Measurements from ENCODE around the gene ADCY2.

ADCY2 gene

DNA sequence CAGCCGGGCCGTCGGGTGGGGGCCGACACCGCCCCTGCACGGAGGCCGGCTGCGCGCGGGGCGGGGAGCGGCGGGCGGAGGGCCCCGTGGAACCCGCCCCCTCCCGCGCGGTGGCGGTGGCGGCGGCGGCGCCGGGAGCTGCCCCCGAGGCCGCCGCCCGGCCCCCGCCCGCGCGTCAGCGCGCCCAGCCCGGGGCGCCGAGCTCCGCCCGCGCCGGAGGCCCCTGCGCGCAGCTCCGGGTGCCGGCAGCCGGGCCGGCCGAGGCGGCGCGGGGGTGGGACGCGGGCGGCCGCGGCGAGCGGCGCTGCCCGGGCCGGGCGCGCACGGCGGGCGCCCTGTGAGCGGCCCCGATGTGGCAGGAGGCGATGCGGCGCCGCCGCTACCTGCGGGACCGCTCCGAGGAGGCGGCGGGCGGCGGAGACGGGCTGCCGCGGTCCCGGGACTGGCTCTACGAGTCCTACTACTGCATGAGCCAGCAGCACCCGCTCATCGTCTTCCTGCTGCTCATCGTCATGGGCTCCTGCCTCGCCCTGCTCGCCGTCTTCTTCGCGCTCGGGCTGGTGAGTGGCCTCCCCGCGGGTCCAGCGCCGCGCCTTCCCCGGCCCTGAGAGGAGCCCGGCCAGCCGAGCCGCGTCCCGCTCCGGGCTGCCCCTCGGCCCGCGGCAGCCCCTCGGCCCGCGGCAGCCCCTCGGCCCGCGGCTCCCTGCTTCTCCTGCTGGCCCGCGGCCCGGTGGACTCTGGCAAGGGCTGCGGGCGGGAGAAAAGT, at the start of gene ADCY2:
TSS of gene ADCY2 (plus strand) at position 192 of the 766 bp plus-strand sequence. CDS start at position 351, 159 bp downstream.
- no peak for DNase-seq

GRCh38 chr5:7347377-7347776, 48.6 kb upstream of the ADCY2 start:
- DNase-seq = no peak

- no peak for DNase-seq
Observed at GRCh38 chr5:7348168-7348854, 47.6 kb upstream of the ADCY2 start.

GRCh38 chr5:7361593-7361992, 34.3 kb upstream of the ADCY2 start:
- DNase-seq = no peak

DNA sequence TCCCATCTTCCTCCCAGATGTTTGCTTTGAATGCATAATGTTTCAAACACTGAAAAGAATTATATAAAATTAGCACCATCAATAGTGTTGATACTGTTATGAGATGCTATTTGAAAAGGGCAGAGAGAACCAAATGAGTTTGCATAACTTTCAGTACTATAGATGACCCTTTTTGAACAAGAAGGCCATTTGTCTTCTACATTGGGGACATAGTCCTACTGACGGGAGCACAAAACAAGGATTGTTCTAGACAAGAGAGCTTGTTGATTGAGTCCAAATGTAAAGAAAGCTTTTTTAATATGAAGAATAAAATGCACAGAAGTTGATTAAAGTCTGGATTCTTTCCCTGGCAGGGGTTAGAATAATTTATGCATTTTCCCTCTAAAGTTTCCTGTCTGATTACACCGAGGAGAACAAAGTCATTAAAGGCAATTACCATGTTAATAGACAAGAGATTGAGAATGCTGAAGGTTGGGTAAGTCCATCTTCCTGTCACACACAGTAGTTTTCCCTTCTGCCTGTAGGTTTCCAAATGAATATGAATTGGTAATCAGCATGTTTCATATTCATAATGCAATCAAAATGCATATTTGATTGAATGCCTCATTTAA, 32.8 kb upstream of the ADCY2 start:
- no peak for DNase-seq

DNA sequence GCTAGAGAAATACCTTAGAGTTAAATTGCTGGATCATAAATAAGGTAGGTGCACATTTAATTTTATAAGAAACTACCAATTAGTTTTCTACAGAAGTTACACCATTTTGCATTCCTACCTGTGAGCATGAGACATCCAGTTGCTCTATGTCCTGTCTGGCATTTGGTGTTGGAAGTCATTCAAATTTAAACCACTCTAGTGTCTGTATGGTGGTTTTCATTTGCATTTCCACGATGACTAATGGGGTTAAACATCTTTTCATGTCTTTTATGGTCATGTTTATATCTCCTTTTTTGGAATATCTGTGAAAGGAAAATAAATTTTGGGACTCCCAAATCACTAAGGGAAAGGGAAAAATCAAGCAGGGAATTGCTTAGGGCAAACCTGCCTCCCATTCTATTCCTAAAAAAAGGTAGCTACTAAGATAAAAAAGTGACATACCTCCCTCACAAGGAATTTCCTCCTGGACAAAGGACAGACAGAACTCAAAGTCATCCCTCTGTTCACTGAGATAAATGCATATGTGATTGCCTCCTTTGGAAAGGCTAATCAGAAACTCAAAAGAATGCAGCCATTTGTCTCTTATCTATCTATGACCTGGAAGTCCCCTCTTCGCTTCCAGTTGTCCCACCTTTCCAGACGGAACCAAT, 31.6 kb upstream of the ADCY2 start:
- DNase-seq = no peak

DNA sequence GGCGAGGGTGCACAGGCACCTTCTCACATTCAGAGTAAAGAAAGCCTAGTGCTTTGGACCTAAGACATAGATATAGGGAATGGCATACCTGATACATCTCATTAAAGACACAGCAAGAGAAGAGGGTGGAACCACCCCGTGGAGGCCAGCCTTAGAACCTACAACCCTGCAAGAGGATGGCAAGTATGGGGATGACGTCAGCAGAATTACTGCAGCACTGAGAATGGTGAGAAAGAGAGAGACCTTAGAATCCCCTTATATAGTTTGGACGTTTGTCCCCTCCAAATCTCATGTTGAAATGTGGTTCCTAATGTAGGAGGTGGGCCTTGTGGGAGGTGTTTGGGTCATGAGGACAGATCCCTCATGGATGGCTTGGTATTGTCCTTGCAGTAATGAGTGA, 28.2 kb upstream of the ADCY2 start:
- DNase-seq = no peak

- no peak for DNase-seq
Observed at GRCh38 chr5:7372399-7372798, 23.5 kb upstream of the ADCY2 start.

DNA sequence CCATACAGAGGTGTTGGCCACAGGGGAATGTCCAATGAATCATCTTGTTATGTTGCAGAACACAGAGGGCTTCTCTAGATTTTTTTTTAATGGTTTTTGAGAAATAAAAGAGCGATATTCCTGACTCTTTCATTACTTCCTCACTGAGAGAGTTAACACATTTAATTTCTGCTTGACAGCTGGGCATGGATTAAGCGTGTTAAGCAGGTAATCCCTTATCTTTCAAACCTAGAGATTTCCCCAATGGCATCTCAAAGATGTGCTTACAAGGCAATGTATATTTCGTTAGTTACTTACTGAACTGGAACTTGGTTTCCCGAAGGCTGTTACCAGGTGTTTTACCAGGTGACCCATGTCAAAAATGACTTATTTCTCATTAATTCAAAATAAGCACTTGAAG, 21.8 kb upstream of the ADCY2 start:
- DNase-seq = no peak

DNA sequence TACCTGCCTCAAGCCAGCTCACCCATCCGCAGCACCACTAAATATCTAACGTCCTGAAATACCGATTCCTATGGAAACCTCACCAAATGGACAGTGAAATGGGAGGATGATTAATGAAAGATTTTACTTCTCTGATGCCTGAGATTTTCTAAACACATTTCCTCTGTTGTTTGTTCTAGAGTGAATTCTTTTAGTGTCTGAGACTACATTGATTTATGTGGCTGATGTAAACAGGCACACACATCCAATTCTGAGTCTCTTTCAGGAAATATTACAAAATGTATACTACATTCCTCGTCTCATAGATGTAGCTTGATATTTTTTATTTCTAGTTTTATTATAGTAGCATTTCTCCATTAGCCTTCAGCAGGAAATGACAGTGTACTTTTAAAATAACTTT, 20.5 kb upstream of the ADCY2 start:
- DNase-seq = no peak

DNA sequence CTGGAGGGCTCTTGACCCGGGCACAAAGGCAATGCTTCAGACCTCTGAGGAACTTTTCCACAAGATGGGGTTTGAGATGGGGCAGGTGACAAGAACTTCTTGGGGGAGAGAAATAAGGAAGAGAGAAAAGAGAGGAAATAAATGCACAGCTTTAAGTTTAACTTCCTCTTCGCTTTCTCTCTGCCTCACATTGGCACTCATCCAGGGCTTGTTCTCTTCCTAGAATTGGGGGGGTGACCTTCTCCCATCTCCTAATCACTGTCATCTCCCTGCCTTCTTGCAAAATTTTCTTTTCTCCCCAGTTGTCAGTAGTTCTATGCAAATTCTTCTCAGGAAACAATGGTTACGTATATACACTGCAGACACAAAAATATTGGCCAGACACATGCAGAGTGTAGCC, 19.1 kb upstream of the ADCY2 start:
- DNase-seq = no peak

- DNase-seq = no peak
Observed at GRCh38 chr5:7377761-7378160, 18.2 kb upstream of the ADCY2 start.

- no peak for DNase-seq
Observed at GRCh38 chr5:7382588-7382987, 13.3 kb upstream of the ADCY2 start.

DNA sequence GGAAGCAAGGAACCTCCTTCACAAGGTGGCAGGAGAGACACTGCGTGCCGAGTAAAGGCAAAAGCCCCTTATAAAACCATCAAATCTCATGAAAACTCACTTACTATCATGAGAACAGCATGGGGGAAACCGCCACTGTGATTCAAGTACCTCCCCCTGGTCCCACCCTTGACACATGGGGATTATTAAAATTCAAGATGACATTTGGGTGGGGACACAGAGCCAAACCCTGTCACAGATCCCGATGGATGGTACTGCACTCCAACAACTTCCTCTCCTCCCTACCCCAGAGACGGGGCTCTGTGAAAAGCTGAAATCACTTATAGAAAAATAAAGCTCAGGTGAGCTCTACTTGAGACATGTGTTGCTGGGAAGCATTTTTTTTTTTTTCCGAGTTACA, 10.3 kb upstream of the ADCY2 start:
- DNase-seq = no peak

- DNase-seq = no peak
Observed at GRCh38 chr5:7388553-7388952, 7.4 kb upstream of the ADCY2 start.

DNA sequence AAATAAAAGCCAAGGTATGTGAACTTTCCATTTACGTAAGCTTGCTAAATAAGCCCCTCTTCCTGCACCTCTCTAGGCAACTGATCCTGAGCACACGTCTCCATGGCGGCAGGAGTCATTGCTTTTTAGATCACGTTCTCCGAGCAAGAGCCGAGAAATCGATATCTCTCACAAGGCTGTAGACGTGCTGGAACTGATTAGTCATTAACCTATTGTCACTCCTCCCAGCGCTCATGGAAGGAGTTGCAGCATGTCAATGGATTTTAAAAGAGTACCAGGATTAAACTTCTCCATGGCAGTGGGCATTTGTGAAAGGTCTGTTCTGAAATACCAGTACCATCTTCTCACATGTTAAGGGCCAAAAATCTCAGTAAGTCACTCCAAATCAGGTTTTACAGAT, 4.7 kb upstream of the ADCY2 start:
- no peak for DNase-seq

DNA sequence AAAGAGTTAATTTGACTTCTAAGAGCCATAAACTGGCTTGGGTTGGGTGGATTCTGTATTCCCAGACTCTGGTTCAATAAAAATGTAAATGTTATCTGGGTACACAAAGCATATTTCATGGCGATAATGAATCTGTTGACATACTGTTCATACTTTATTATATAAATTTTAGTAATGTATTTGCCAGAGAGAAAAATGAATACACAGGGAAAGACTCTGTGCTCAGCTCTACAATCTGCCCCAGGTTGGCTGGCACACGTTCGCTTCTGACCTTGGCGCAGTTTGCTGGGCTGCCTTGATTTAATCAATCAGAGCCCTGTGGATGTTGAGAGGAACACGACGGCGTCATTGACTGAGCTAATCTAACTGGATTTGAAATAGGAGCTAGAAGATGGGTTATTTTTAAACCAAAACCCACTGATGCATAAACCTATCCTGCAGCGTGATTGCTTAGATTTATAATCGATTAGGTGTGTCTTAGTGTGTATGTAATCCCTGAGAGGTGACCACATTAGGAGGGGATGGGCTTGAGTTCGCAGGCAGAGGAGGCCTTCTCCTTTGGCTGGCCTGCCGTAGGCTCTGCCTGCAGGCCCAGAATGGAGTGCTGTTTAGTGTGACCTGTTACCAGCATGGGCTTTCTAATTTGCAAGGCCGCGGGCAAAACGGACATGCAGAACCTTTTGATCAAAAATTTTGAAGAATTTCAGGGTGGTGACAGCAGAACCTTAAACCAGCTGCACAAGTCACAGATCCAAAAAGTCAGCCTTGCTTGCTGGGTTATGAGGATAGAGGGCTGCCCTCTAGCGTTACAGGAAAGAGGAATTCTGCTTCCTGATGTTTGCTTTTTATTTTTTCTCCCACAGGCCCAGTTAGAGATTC, 3.9 kb upstream of the ADCY2 start:
- no peak for DNase-seq

DNA sequence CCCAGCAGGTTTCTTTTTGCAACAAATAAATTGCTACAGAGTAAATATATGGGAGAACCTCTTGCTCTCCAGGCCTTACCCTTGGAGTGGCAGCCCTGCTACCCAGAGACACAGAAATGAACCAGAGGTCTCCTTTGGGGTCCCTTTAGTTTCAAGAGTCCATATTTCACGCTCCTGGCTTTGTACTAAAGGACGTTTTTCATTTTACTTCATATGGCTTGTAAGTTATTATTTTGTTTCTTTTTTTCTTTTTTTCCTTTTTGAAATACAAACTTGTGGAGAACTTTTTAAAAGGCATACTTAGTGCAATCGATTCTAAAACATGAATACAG, 3.3 kb upstream of the ADCY2 start:
- DNase-seq = no peak

- DNase-seq = no peak
Observed at GRCh38 chr5:7393921-7394799, 1.8 kb upstream of the ADCY2 start.

- no peak for DNase-seq
Observed at GRCh38 chr5:7394889-7395431, 978 bp upstream of the ADCY2 start.

- DNase-seq = no peak
Observed at GRCh38 chr5:7395432-7395946, 449 bp upstream of the ADCY2 start.

Measured in cerebellar nuclear complex (tissue), 1 donor.